GM18520 (cell line): Measurements from ENCODE around the gene H6PD.

ENCODE experiments used
- ATAC-seq: cut with Tn5 transposase; IDR thresholded peaks from one replicate; pipeline ENCODE4 v1.9.1; 2021; ENCODE audit not compliant: unreplicated experiment

Gene H6PD

DNA sequence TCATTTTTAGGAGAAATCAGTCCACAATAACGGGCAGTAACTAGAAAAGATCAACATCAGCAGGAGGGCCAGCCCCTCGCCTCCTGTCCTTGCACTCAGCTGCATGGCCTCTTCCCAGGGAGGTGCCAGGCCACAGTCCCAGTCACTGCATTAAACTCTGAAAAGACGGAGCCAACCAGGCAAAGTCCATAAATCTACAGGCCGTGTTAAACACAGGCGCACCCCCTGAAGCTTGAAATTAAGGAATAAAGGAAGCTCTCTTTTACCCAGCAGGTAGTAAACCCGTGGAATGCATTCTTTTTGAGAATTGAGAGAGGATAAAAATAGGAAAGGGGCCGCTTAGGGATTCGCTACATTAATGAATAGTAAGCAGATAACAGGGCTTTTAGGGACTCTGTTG, 18.4 kb downstream of the H6PD start:
- ATAC-seq, result no peak

DNA sequence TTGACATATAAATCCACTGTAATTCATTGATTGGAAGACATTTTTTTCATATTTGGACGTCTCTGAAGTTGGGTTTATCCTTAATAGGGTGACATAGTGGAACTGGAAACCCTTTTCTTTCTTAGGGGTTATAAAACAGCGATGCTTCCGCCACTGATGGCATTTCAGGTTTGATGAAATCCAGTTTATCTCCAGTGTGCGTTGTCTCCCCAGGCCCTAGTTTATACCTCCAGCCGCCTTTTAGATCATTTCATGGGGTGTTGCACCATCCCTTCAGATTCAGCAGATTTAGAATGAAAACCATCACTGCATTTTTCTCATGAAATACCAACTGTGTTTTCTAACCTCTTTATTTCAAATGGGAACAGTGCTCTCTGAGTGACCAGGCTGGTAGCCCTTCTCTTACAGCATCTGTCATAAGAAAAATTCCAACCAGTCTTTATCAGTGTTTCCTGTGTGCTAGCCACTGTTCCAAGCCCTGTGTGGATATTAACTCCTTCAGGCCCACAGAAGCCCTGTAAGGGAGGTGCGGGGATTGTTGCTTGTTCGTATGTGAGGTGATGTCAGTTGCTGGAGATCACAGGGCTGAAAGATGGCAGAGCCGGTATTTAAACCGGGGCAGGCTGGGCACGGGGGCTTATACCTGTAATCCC, 19.0 kb downstream of the H6PD start:
- no peak for ATAC-seq

DNA sequence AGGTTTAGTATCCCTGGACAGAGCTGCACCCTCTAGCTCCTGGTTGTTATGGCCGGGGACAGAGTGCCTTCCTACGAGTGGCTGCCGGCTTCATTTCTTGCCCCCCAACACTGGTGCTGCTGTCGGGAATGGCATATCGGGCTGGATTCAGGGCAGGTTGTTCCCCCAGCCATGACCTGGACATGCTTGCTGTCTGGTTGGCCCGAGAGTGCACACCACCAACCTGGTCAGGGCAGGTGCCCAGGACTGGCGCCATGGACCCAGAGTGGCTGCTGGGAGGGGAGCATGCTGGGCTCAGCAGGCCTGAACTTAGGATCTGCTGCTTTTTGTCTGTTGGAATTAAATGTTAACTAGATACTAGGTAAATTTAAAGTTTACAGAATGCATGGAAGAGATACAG, 21.8 kb downstream of the H6PD start:
- ATAC-seq, result no peak

DNA sequence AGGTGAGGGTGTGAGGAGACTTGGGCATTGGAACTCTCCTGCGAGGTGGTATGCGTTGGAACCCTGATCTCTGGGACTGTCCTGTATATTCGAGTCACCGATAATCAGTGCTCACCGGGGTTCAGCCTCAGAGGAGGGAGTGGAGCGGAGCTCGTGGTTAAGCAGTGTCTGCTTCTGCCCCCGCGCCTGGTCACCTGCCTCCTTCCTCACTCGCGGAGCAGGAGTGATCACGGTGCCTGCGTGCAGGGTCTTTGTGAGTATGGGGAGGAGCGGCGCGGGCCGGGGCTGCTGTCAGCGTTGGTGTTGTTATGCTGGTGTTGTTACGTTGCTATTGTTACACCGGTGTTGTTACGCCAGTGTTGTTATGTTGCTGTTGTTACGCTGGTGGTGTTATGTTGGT, 23.3 kb downstream of the H6PD start:
- ATAC-seq, result no peak

DNA sequence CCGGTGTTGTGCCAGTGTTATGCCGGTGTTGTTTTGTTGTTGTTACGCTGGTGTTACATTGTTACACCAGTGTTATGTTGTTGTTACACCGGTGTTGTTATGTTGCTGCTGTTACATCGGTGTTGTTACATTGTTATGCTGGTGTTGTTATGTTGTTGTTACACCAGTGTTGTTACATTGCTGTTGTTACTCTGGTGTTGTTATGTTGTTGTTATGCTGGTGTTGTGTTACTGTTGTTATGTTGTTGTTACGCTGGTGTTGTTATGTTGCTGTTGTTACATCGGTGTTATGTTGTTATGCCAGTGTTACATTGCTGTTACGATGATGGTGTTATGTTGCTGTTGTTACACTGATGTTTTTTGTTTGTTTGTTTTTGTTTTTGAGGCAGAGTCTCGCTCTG, 24.1 kb downstream of the H6PD start:
- ATAC-seq, result no peak

DNA sequence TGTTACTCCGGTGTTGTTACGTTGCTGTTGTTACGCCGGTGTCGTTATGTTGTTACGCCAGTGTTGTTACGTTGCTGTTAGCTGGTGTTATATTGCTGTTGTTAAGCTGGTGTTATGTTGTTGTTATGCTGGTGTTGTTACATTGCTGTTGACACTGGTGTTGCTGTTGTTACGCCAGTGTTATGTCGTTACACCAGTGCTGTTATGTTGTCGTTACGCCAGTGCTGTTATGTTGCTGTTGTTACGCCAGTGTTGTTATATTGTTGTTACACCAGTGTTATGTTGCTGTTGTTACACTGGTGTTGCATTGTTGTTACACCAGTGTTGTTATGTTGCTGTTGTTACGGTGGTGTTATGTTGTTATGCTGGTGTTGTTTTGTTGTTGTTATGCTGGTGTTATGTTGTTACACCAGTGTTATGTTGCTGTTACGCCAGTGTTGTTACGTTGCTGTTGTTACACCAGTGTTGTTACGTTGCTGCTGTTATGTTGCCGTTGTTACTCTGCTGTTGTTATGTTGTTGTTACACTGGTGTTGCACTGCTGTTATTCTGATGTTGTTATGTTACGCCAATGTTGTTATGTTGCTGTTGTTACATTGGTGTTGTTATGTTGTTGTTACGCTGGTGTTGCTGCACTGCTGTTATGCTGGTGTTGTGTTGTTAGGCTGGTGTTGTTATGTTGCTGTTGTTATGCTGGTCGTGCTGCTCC, 25.6 kb downstream of the H6PD start:
- no peak for ATAC-seq

DNA sequence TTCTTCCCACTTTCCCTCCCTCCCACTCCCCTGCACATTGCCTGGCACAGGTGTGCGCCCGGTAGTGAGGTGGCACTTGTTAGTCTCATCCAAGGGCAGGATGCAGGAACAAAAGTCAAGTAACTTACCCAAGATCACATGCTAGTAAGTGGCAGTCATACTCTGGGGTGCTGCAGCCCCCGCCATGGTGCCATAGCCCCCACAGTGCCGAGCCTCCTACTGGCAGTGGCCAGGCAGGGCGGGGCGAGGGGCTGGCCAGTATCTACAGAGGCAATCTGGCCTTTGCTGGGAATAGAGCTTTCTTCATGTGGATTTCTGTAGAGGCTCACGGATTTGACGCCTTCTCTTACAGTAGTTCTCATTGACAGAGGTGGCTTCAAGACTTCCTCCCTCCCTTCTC, 26.9 kb downstream of the H6PD start:
- ATAC-seq, result no peak

DNA sequence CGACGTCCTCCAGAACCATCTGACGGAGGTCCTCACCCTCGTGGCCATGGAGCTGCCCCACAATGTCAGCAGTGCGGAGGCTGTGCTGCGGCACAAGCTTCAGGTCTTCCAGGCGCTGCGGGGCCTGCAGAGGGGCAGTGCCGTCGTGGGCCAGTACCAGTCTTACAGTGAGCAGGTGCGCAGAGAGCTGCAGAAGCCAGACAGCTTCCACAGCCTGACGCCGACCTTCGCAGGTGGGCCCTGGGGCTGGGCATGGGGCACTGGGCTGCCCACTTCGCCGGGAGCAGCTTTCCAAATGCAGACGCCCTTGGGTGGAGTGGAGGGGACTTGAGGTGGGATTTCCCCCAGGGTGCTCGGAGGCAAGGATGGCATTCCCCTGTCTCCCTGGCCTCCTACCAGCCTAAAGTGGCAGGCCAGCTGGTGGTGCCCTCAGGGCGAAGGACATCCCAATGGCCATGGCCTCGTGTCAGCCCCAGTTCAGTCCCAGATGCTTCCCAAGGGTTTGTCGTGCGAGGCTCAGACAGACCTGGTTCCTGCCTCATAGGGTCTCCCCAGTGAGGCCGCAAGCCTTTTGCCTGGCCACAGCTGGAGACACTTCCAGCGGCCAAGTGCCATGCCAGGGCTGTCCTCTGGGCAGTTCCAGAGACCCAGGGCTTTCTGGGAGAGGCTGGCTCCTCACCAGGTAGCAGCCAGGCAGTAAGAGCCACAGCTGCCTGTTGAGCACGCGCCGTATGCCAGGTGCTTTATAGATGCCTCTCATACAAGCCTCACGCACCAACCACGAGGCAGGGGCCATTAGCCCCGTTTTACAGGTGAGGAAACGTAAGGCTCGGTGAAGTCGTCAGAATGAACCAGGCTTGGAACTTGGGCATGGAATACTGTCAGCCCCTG, 27.8 kb downstream of the H6PD start:
- no peak for ATAC-seq

DNA sequence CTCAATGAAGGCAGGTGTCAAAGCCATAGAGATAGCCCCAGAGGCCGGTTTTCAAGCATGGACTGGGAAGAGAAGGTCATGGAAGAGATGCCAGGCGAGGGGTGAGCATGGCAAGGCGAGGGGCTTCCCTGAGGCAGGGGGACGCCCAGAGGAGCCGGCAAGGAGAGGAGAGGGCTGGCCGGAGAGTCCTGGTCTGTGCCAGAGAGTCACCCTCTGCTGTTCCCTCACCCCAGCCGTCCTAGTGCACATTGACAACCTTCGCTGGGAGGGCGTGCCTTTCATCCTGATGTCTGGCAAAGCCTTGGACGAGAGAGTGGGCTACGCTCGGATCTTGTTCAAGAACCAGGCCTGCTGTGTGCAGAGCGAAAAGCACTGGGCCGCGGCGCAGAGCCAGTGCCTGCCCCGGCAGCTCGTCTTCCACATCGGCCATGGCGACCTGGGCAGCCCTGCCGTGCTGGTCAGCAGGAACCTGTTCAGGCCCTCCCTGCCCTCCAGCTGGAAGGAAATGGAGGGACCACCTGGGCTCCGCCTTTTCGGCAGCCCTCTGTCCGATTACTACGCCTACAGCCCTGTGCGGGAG, 28.8 kb downstream of the H6PD start:
- no peak for ATAC-seq

DNA sequence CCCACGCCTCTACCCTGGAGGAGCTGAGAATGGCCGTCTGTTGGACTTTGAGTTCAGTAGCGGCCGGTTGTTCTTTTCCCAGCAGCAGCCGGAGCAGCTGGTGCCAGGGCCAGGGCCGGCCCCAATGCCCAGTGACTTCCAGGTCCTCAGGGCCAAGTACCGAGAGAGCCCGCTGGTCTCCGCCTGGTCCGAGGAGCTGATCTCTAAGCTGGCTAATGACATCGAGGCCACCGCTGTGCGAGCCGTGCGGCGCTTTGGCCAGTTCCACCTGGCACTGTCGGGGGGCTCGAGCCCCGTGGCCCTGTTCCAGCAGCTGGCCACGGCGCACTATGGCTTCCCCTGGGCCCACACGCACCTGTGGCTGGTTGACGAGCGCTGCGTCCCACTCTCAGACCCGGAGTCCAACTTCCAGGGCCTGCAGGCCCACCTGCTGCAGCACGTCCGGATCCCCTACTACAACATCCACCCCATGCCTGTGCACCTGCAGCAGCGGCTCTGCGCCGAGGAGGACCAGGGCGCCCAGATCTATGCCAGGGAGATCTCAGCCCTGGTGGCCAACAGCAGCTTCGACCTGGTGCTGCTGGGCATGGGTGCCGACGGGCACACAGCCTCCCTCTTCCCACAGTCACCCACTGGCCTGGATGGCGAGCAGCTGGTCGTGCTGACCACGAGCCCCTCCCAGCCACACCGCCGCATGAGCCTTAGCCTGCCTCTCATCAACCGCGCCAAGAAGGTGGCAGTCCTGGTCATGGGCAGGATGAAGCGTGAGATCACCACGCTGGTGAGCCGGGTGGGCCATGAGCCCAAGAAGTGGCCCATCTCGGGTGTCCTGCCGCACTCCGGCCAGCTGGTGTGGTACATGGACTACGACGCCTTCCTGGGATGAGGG, 29.7 kb downstream of the H6PD start:
- ATAC-seq, result no peak

DNA sequence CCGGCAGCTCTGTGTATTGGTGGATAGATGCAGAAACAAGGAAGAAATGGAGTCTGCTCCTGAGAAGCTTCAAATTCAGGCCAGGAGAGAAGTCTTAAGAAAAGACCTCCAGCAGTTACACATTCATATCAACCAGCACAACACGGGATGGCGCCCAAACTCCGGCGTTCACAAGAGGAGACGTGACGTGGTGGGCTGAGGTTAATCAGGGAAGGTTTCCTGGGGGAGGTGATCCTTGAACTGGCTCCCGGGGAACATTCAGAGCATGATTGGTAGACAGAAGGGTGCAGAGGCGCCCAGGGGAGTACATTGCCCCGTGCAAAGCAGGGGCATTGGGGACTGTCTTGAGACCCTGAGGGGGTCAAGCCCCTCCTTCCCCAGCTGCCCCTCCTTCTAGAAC, 30.5 kb downstream of the H6PD start:
- ATAC-seq, result no peak

DNA sequence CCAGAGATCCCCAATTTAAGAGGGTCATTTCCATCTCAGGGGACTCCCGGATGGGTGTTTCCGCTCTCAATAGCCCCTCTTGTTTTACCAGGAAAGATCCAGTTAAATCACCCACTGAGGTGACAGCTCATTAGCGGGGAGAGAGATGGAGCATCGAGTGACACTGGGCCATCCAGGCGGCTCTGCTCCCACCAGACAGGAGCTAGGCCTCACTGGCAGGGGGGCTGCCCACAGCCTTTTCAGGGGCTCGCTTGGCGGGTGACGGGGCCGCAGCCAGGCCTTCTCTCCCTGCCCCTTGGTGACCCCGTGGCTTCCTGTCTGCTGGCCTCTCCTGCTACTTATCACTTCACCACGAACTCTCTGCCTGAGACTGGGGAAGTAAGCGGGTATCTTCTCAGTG, 31.4 kb downstream of the H6PD start:
- ATAC-seq, result no peak

DNA sequence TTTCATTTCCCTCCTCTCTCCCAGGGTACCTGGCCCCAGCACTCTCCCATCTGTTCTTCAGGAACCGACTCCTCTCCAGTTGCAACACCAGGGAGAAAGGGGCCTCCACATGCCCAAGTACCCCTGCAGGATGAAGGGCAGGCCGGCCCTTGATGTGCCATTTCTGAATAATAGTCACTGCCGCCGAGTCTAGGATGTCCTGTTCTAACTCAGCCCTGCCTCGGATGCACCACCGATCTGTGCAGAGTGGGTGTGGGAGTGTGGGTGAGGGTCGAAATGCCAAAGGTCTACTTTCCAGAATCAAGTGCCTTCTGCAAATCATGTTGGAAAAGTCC, 32.7 kb downstream of the H6PD start:
- no peak for ATAC-seq

DNA sequence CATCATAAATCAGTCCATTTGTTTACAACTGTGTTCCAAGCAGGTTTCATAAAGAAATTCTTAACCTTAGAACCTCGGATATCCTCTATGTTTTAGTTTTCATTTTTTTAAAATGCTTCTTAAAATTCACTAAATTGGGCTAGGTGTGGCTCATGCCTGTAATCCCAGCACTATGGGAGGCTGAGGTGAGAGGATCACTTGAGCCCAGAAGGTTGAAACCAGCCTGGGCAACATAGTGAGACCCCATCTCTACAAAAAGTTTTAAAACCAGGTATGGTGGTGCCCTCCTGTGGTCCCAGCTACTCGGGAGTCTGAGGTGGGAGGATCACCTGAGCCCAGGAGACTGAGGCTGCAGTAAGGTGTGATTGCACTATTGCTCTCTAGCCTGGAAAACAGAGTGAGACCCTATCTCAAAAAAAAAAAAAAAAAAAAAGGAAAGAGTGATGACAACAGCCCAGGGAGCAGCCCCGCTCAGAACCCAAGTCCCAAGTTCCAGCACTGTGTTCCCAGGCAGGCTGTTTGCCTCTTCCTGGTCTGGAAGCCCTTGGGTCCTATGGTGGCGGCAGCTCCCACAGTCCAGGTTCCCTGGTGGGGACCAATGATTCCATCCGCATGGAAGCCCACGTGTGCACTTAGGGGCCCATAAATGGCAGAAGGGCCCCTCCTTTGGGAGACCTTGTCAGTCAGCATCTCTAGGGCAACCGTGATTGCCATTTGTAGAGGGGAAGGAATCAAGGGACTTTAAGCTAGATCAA, 33.4 kb downstream of the H6PD start:
- no peak for ATAC-seq

DNA sequence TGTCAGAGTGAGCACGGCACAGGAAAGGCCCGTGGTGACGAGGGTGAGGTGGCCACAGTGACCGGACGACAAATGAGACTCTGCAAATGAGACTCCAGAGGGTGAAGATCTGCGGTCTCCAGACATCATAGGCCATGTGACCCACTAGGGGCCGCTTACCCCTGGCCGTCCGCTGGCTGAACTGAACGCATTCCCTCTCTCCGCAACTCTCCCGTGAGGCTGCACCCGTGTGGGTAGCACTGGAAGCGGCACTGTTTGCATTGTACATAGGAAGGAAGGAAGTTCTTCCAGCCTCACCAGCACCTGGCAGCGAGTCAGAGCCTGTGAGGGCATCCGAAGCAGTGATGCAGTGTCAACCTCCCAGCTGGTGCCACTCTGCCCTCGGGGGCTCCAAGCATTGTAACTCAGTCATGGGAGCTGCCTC, 34.5 kb downstream of the H6PD start:
- ATAC-seq, result no peak

DNA sequence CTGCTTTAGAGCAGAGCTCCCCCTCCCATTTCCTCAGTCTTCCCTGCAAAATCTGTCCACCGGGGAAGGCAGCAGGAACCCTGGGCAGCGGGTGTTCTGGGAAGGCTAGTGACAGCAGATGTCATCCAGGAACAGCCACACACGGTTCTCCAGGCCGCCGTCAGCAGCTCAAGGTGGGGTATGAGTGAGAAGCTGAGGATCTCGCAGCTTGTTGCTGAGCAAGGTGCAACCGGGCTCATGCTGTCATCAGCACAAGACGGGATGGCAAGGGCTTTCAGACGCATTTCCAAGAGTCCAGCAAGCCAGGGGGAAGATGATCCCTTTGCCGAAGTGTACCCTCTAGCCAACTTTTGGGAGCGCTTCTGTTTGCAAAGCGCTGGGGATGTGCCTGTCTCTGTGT, 35.1 kb downstream of the H6PD start:
- no peak for ATAC-seq

DNA sequence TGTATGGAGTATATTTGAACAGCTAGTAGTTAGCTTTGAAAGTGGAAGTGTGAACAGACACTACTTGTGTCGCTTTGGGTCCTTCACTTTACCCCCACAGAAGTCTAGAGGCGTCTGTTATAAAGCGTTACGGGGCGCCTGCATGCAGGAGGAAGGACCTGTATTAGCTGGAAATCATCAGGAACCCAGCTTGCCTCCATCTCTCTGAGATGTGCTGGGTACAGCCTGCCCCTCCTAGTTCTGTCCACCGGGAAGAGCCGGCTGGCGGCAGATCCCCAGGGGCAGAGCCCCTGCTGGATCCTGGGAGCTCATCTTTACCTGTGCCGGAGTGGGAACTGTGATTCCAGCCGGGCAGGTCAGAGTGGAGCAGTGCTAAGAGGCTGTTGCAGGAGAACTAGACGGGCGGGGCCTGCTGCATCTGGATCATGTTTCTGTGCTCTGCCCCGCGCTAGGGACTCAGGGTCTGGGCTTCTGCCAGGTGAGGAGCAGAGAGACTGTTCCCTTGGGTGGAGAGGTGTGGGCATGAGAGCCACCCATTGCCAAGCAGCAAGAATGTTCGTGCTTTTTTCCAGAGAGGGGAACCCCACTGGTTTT, 35.8 kb downstream of the H6PD start:
- no peak for ATAC-seq

DNA sequence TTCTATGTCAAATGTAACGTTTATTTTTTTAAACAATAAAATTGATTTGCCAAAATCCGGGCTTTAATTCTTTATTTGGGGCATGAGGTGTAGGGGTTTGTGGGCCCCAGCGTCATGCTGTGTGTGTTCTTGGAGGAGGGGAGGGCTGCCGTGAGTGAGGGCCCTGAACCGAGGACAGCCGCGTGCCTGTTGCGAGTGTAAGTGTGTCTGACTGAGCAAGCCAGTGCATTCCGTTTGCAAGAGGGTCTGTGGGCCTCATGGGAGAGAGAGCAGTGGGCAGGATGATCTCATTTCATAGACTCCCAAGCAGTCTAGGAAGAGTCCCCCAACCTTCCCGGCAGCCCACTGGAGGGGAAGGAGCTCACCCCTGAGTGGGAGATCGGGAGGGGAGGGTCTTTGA, 36.7 kb downstream of the H6PD start:
- no peak for ATAC-seq

DNA sequence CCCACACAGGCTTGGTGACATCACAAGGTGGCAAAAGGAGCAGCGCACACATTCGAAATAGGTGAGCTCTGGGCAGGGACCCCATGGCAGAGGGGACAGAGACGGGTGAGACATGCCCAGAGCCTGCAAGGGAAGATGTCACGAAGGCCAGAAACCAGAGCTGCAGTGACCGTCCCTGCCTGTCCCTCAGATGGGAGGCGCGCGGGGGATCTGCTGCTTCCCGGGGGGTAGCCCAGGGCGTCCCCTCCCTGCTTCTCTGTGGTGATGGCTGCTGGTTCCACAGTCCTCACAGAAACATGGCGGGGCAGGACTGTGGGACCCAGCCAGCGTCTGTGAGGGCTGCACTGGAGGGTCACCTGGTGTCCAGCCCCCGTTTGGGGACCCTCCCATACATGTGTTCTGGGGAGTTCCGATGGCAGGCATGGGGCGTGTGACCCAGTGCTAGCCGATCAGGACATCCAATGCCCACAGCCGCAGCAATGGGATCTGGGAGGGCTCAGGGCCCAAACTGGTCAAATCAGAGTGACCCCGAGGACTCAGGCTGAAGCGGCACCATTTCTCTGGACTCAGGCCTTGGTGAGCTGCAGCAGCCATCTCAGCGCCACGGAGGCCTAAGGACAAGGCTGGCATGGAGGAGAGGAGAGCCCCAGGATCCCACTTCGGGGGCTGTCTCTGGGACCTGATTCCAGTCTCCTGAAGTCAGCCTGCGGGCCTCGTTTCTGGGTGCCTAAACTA, 37.5 kb downstream of the H6PD start:
- ATAC-seq, result no peak
